CD4-positive, alpha-beta memory T cell (primary cell): Measurements from ENCODE around the gene SMOC1. TPM values are rescaled to one million over a fixed set of nuclear protein-coding genes. Genes with fewer than 3 reads are reported as not detected.

Experiments used
- CTCF ChIA-PET: fragments of 350-600 bp; sonication (Branson Sonifier 250); formaldehyde crosslinking; loops from one replicate; lab custom pipeline; 2021; ENCODE audit warnings: inconsistent platforms; ENCODE audit not compliant: partially characterized antibody; lab: Charles Lee
- POLR2A ChIA-PET: fragments of 350-600 bp; sonication (Branson Sonifier 250); formaldehyde crosslinking; loops from one replicate; lab custom pipeline; 2021; ENCODE audit not compliant: partially characterized antibody; lab: Charles Lee
- DNase-seq, 5 donors: peaks; one replicate each; pipeline versions ENCODE4 v3.0.0 to v3.0.0-alpha.2; 2020 to 2022; ENCODE audit warnings: mixed read lengths in 1 of 5
- H3K27ac ChIP-seq: one replicate; pipeline ENCODE4 v1.7.0; 2013; ENCODE audit warnings: low read depth, low read length
- H3K27me3 ChIP-seq: 2 replicates; pipeline ENCODE4 v1.7.0; 2013; ENCODE audit warnings: mild to moderate bottlenecking, low read length, moderate library complexity; ENCODE audit not compliant: insufficient read depth
- H3K36me3 ChIP-seq: 2 replicates; pipeline ENCODE4 v1.7.0; 2013; ENCODE audit warnings: mild to moderate bottlenecking, low read length, moderate library complexity; ENCODE audit not compliant: insufficient read depth
- H3K4me1 ChIP-seq: 2 replicates; pipeline ENCODE4 v1.7.0; 2013; ENCODE audit warnings: mild to moderate bottlenecking, low read length, moderate library complexity; ENCODE audit not compliant: insufficient read depth
- H3K4me3 ChIP-seq, 2 donors: one replicate each; pipeline ENCODE4 v1.7.0; 2013; ENCODE audit warnings: low read length in 2 of 2, mild to moderate bottlenecking in 1 of 2
- H3K9me3 ChIP-seq, 2 donors: one replicate each; pipeline ENCODE4 v1.7.0; 2013; ENCODE audit warnings: low read length in 2 of 2, control low read depth in 1 of 2; ENCODE audit not compliant: control insufficient read depth in 1 of 2
- H3K27ac Mint-ChIP-seq, 7 donors: one replicate each; pipeline ENCODE4 v1.8.0; 2020 to 2021; ENCODE audit warnings: mixed read lengths in 7 of 7, mild to moderate bottlenecking in 6 of 7, inconsistent platforms in 3 of 7, moderate library complexity in 3 of 7
- H3K27me3 Mint-ChIP-seq, 2 donors: one replicate each; pipeline ENCODE4 v1.8.0; 2020 to 2021; ENCODE audit warnings: mixed read lengths in 2 of 2
- H3K36me3 Mint-ChIP-seq, 2 donors: one replicate each; pipeline ENCODE4 v1.8.0; 2020 to 2021; ENCODE audit warnings: mixed read lengths in 2 of 2, inconsistent platforms in 1 of 2, mild to moderate bottlenecking in 1 of 2
- H3K4me1 Mint-ChIP-seq, 4 donors: one replicate each; pipeline ENCODE4 v1.8.0; 2020 to 2021; ENCODE audit warnings: mixed read lengths in 4 of 4, mild to moderate bottlenecking in 1 of 4
- H3K4me3 Mint-ChIP-seq, 8 donors: one replicate each; pipeline ENCODE4 v1.8.0; 2020 to 2021; ENCODE audit warnings: mixed read lengths in 8 of 8, mild to moderate bottlenecking in 7 of 8, moderate library complexity in 6 of 8, inconsistent platforms in 3 of 8
- H3K9me3 Mint-ChIP-seq, 8 donors: one replicate each; pipeline ENCODE4 v1.8.0; 2020 to 2021; ENCODE audit warnings: mixed read lengths in 8 of 8, mild to moderate bottlenecking in 5 of 8, inconsistent platforms in 3 of 8, moderate library complexity in 1 of 8
- intact Hi-C: fragments of 100-400 bp; cut with micrococcal nuclease; formaldehyde crosslinking; loops from one replicate; pipeline ENCODE4 v1.15.1; 2023
- polyA plus RNA-seq, 2 donors: library from polyadenylated mRNA; unstranded; fragments of 300-500 nt; fragmentation: Illumina TruSeq; gene quantifications; one replicate each; pipeline ENCODE4 v1.2.3, GENCODE V29; 2021
- total RNA-seq, 2 experiments: library from RNA; stranded (reverse); gene quantifications; one replicate each; pipeline ENCODE4 v1.2.3, GENCODE V29; 2021

The SMOC1 gene
- total and polyA plus RNA-seq, 4 experiments from 2014 or later, result not detected

DNA sequence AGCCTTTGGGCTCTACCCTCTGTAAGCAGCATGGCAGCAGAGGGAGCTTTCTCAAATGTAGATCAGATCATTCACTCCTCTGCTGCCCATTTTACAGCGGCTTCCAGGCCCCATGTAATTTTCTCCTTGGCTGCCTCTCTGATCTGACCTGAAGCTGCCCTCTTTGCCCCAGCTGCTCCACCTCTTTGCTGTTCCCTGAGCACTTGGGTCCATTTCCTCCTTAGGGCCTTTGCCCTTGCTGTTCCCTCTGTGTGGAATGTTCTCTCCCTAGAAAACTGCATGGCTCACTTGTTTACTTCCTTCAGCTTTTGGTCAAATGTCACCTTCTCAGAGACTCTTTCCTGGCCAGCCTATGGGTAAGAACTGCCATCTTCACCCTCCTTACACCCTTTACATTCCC lies 37.2 kb downstream of the SMOC1 start:
- no peaks in the 10 kb centered on the region for H3K4me1 ChIP-seq
- H3K27ac Mint-ChIP-seq, result no peak overlapping the region
- H3K36me3 Mint-ChIP-seq, result no peaks in the 10 kb centered on the region
- no peaks in the 10 kb centered on the region for H3K27me3 ChIP-seq
- H3K27ac ChIP-seq, result no peak overlapping the region
- H3K9me3 Mint-ChIP-seq, result peaks cover 0 to 2% (median 0%) of the 10 kb centered on the region in 8 donors
- no peaks in the 10 kb centered on the region for H3K4me1 Mint-ChIP-seq
- intact Hi-C loops, result no loop called here
- no peaks in the 10 kb centered on the region for H3K9me3 ChIP-seq
- H3K4me3 Mint-ChIP-seq, result no peak overlapping the region
- CTCF ChIA-PET, result no interaction called here
- no peaks in the 10 kb centered on the region for H3K36me3 ChIP-seq
- no peak for DNase-seq
- H3K4me3 ChIP-seq, result no peak overlapping the region
- H3K27me3 Mint-ChIP-seq, result peaks cover 14 to 24% of the 10 kb centered on the region in 2 donors
- POLR2A ChIA-PET, result no interaction called here

DNA sequence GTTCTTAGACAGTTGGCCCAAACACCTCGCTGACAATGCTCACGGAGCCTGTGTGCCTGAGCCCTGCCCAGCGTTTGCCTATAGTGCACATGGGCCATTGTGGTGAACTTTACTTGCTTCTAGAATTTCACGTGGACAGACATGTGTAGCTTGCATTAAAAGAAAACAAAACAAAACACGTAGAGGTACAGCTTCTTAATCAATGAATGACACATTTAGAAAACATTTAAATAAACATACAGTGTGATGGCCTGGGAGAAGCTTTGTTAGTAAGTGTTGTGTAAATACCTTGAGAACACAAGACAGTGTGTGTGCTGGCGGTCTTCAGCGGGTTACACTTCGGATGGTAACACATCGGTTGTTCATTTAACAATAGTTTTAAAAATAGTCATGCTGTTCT lies 38.1 kb downstream of the SMOC1 start:
- H3K36me3 Mint-ChIP-seq, result no peaks in the 10 kb centered on the region
- ChIA-PET CTCF (no interaction called here), POLR2A (no interaction called here)
- intact Hi-C loops, result no loop called here
- Histone ChIP-seq H3K9me3 (no peaks in the 10 kb centered on the region), H3K4me1 (no peaks in the 10 kb centered on the region), H3K4me3 (no peak overlapping the region), H3K27me3 (no peaks in the 10 kb centered on the region), H3K27ac (no peak overlapping the region), H3K36me3 (no peaks in the 10 kb centered on the region)
- no peak overlapping the region for H3K27ac Mint-ChIP-seq
- peaks cover 0 to 2% (median 0%) of the 10 kb centered on the region in 8 donors for H3K9me3 Mint-ChIP-seq
- no peak overlapping the region for H3K4me3 Mint-ChIP-seq
- no peaks in the 10 kb centered on the region for H3K4me1 Mint-ChIP-seq
- DNase-seq, result no peak
- H3K27me3 Mint-ChIP-seq, result peaks cover 14 to 29% of the 10 kb centered on the region in 2 donors

DNA sequence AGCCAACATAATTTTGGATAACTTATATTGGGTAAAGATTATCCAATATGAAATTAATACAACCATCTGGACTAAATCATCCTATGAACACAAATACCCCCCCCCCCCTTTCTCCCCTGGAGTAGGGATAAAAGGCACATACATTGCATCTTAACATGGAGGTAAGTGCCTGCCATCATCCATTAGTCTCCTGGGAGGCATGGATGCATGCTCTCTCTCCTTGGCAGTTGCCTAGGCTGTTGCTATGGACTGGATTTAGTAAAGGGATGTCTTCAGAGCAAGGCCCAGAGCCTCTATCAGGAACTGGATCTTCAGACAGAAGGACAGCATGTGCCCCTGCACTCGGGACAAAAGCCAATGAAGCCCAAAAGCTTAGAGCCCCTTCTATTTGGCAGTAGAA lies 40.6 kb downstream of the SMOC1 start:
- ChIA-PET CTCF (no interaction called here), POLR2A (no interaction called here)
- Mint-ChIP-seq H3K4me1 (no peaks in the 10 kb centered on the region), H3K27ac (no peak overlapping the region), H3K9me3 (peaks cover 0 to 2% (median 0%) of the 10 kb centered on the region in 8 donors), H3K36me3 (no peaks in the 10 kb centered on the region), H3K4me3 (no peak overlapping the region), H3K27me3 (peaks cover 17 to 42% of the 10 kb centered on the region in 2 donors)
- Histone ChIP-seq H3K9me3 (no peaks in the 10 kb centered on the region), H3K27me3 (no peaks in the 10 kb centered on the region), H3K4me3 (no peak overlapping the region), H3K4me1 (no peaks in the 10 kb centered on the region), H3K36me3 (no peaks in the 10 kb centered on the region), H3K27ac (no peak overlapping the region)
- intact Hi-C loops, result no loop called here
- DNase-seq, result no peak

DNA sequence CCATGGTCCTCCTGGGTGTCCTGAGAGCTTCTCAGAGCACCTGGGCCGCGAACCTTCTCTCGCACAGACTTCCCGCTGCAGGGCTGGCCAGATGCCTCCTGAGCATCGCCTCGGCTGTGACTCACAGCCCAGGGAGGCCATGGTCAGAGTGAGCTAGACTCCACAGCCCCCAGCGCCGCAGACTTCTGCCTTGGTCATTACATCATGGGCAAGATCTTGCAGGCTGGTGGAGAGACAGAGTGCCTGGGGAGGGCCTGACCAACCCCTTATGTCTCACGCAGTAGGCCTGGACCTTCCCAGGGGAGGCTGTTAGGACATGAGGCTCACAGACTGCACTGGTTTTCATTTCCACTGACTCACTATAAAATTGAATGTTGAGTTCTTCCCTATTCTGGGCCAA lies 41.8 kb downstream of the SMOC1 start:
- Histone ChIP-seq H3K36me3 (no peaks in the 10 kb centered on the region), H3K27ac (no peak overlapping the region), H3K4me3 (no peak overlapping the region), H3K27me3 (no peaks in the 10 kb centered on the region), H3K9me3 (no peaks in the 10 kb centered on the region), H3K4me1 (no peaks in the 10 kb centered on the region)
- peaks cover 11 to 32% of the 10 kb centered on the region in 2 donors for H3K27me3 Mint-ChIP-seq
- H3K4me1 Mint-ChIP-seq, result no peaks in the 10 kb centered on the region
- peaks cover 0 to 2% (median 0%) of the 10 kb centered on the region in 8 donors for H3K9me3 Mint-ChIP-seq
- no peak overlapping the region for H3K4me3 Mint-ChIP-seq
- no peak overlapping the region for H3K27ac Mint-ChIP-seq
- ChIA-PET CTCF (no interaction called here), POLR2A (no interaction called here)
- DNase-seq, result no peak
- intact Hi-C loops, result no loop called here
- no peaks in the 10 kb centered on the region for H3K36me3 Mint-ChIP-seq

DNA sequence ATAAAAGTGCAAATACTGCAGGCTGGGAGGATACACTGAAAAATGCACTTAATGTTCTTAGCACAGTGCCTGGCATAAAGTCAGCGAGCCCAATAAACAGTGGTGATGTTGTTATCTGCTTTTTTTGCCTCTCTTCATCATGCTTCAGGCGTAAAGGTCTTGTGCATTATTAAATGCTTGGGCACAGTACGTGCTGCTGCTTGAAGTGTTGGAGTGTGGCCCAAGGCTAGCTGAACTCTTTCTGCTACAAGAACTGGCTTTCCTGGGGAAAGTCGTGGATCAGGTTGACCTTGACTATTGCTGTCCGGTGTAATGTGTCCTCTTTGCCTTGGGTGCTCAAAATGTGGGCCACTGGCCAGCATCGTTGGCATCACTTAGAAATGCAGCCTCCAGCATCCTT lies 43.0 kb downstream of the SMOC1 start:
- Histone ChIP-seq H3K9me3 (no peaks in the 10 kb centered on the region), H3K4me3 (no peak overlapping the region), H3K27me3 (no peaks in the 10 kb centered on the region), H3K36me3 (no peaks in the 10 kb centered on the region), H3K4me1 (no peaks in the 10 kb centered on the region), H3K27ac (no peak overlapping the region)
- Mint-ChIP-seq H3K4me1 (no peaks in the 10 kb centered on the region), H3K27me3 (peaks cover 8 to 30% of the 10 kb centered on the region in 2 donors), H3K4me3 (no peak overlapping the region), H3K9me3 (no peaks in the 10 kb centered on the region), H3K36me3 (no peaks in the 10 kb centered on the region), H3K27ac (no peak overlapping the region)
- ChIA-PET POLR2A (no interaction called here), CTCF (no interaction called here)
- DNase-seq, result no peak
- intact Hi-C loops, result no loop called here

DNA sequence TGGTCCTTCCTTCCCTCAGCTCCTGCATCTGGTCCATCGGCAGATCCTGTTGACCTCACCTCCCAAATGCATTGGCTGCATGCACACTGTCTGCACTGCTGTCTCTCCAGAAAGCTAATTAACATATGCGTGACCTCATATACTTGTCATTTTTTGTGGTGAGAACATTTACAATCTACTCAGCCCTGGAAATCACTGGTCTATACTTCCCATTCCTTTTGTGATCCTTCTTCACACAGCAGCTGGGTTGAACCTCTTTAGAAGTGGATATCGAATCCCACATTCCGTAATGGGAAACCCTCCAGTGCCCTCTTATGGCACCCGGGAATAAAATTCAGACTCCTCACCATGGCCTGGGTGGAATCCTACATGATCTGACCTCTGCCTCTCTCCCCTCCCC lies 45.0 kb downstream of the SMOC1 start:
- Mint-ChIP-seq H3K4me3 (no peak overlapping the region), H3K9me3 (no peaks in the 10 kb centered on the region), H3K27ac (no peak overlapping the region), H3K36me3 (no peaks in the 10 kb centered on the region), H3K4me1 (no peaks in the 10 kb centered on the region), H3K27me3 (peaks cover 14 to 33% of the 10 kb centered on the region in 2 donors)
- Histone ChIP-seq H3K27ac (no peak overlapping the region), H3K36me3 (no peaks in the 10 kb centered on the region), H3K4me3 (no peak overlapping the region), H3K27me3 (no peaks in the 10 kb centered on the region), H3K4me1 (no peaks in the 10 kb centered on the region), H3K9me3 (no peaks in the 10 kb centered on the region)
- POLR2A ChIA-PET, result no interaction called here
- intact Hi-C loops, result no loop called here
- no peak for DNase-seq
- CTCF ChIA-PET, result no interaction called here

DNA sequence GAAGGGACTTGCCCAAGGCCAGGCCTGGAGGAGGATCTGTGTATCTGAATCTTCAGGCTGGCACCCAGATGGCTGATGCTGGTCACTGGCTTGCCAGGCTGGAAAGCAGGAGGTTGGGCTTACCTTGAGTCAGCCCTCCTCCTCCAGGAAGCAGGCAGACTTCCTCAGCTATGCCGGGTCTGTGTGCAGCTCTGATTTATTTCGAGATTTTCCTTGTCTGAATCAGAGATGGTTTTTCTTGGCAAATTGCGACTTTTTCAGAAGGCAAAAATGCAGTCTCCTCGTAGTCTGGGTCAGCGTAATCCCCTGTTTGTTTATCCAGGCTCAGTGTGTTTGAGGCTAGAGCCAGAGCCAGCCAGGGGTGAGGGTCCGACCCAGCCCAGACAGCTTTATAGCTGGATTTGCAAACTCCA lies 48.9 kb downstream of the SMOC1 start:
- H3K9me3 Mint-ChIP-seq, result no peaks in the 10 kb centered on the region
- H3K27me3 Mint-ChIP-seq, result peaks cover 17 to 38% of the 10 kb centered on the region in 2 donors
- H3K4me3 Mint-ChIP-seq, result no peak overlapping the region
- H3K36me3 Mint-ChIP-seq, result no peaks in the 10 kb centered on the region
- CTCF ChIA-PET, result no interaction called here
- intact Hi-C loops, result no loop called here
- no peaks in the 10 kb centered on the region for H3K9me3 ChIP-seq
- H3K36me3 ChIP-seq, result no peaks in the 10 kb centered on the region
- DNase-seq, result no peak
- H3K27ac ChIP-seq, result no peak overlapping the region
- no peak overlapping the region for H3K27ac Mint-ChIP-seq
- POLR2A ChIA-PET, result no interaction called here
- H3K4me1 ChIP-seq, result no peaks in the 10 kb centered on the region
- no peaks in the 10 kb centered on the region for H3K27me3 ChIP-seq
- H3K4me1 Mint-ChIP-seq, result peaks cover 0 to 1% (median 0%) of the 10 kb centered on the region in 4 donors
- H3K4me3 ChIP-seq, result no peak overlapping the region
